Lower leg skin (tissue), 4 donors: Measurements from ENCODE around the gene NFATC2. TPM values are rescaled to one million over a fixed set of nuclear protein-coding genes. Genes with fewer than 3 reads are reported as not detected.

ENCODE experiments used
- DNase-seq, 2 donors: peaks; one replicate each; pipeline ENCODE4 v3.0.0-alpha.2; 2019; ENCODE audit warnings: low spot score in 2 of 2
- H3K4me3 ChIP-seq: fragments of 200-600 bp; sonication (generic); 2 replicates; pipeline ENCODE4 v1.5.1; 2017; ENCODE audit warnings: mild to moderate bottlenecking, low read depth; ENCODE audit not compliant: poor library complexity, severe bottlenecking
- CTCF ChIP-seq, 3 donors: fragments of 450-650 bp; IDR thresholded peaks; one replicate each; pipeline ENCODE4 v1.5.1; 2016; ENCODE audit warnings: antibody characterized with exemption in 3 of 3, mild to moderate bottlenecking in 3 of 3, moderate library complexity in 2 of 3
- POLR2A ChIP-seq, 2 donors: fragments of 450-650 bp; IDR thresholded peaks; one replicate each; pipeline ENCODE4 v1.6.1; 2016 to 2017; ENCODE audit warnings: antibody characterized with exemption in 2 of 2, mild to moderate bottlenecking in 1 of 2, moderate library complexity in 1 of 2
- WGBS, 2 donors: methylation state at CpG; one replicate each; pipeline ENCODE4 v1.1.5; 2018; 5-methylcytosine and 5-hydroxymethylcytosine counted together
- intact Hi-C: fragments of 100-400 bp; cut with DNase I; formaldehyde crosslinking; loops from one replicate; pipeline ENCODE4 v1.15.0; 2023; ENCODE audit warnings: low total_unique reads
- total RNA-seq, 4 donors: library from RNA; depleted of rRNA; stranded (reverse); fragments of >200 nt; gene quantifications; one replicate each; pipeline ENCODE4 v1.1.0, GENCODE V29; 2016

The NFATC2 gene
- total RNA-seq, 4 donors from 2014 or later: 4.0 to 10.4 (median 5.1) TPM

- TF ChIP-seq CTCF (IDR thresholded peaks at IDR 0.05) (no peak), POLR2A (IDR thresholded peaks at IDR 0.05) (no peak)
- no peak overlapping the region for H3K4me3 ChIP-seq
- peak; percentile 71 to 93 for DNase-seq
- 57 to 64% methylated on average over 16 of the region's 16 CpGs for WGBS, 2 donors
- intact Hi-C loops: no loop called here
These were observed 176.2 kb downstream of the NFATC2 start for GRCh38 chr20:51366155-51366886.

- TF ChIP-seq POLR2A (IDR thresholded peaks at IDR 0.05) (no peak), CTCF (IDR thresholded peaks at IDR 0.05) (no peak)
- H3K4me3 ChIP-seq: no peak overlapping the region
- intact Hi-C loops: no loop called here
- no peak for DNase-seq
- 66 to 84% methylated on average over 3 of the region's 3 CpGs for WGBS, 2 donors
These were observed 176.8 kb downstream of the NFATC2 start for GRCh38 chr20:51365670-51366069.

- DNase-seq: no peak
- H3K4me3 ChIP-seq: no peak overlapping the region
- no peak for TF ChIP-seq POLR2A (IDR thresholded peaks at IDR 0.05)
- no peak for TF ChIP-seq CTCF (IDR thresholded peaks at IDR 0.05)
- intact Hi-C loops: no loop called here
These were observed 178.7 kb downstream of the NFATC2 start for GRCh38 chr20:51363813-51364212.

- WGBS, 2 donors: 61 to 73% methylated on average over 2 of the region's 2 CpGs
- DNase-seq: no peak
- TF ChIP-seq POLR2A (IDR thresholded peaks at IDR 0.05) (no peak), CTCF (IDR thresholded peaks at IDR 0.05) (no peak)
- H3K4me3 ChIP-seq: no peak overlapping the region
- intact Hi-C loops: no loop called here
These were observed 179.1 kb downstream of the NFATC2 start for GRCh38 chr20:51363378-51363777.

GRCh38 chr20:51362254-51362653 lies 180.3 kb downstream of the NFATC2 start:
- WGBS, 2 donors: 86 to 87% methylated on average over 3 of the region's 3 CpGs
- TF ChIP-seq POLR2A (IDR thresholded peaks at IDR 0.05) (no peak), CTCF (IDR thresholded peaks at IDR 0.05) (peak in 1 of 3 donors; percentile 10)
- H3K4me3 ChIP-seq: no peak overlapping the region
- DNase-seq: no peak
- intact Hi-C loops: no loop called here

GRCh38 chr20:51361258-51361657 lies 181.3 kb downstream of the NFATC2 start:
- intact Hi-C loops: no loop called here
- TF ChIP-seq CTCF (IDR thresholded peaks at IDR 0.05) (no peak), POLR2A (IDR thresholded peaks at IDR 0.05) (no peak)
- no peak for DNase-seq
- no peak overlapping the region for H3K4me3 ChIP-seq
- 80 to 88% methylated on average over 1 of the region's 1 CpG for WGBS, 2 donors
